GM12878 (cell line): ENCODE measurements around the gene PDCD1LG2. TPM values are rescaled to one million over a fixed set of nuclear protein-coding genes. Genes with fewer than 3 reads are reported as not detected.

Source experiments
- ATAC-seq: fragments of 200-7000 bp; cut with Tn5 transposase; 3 replicates; pipeline ENCODE4 v1.9.1; 2020; ENCODE audit warnings: mild to moderate bottlenecking, moderate library complexity
- BruUV-seq: library from RNA; stranded (reverse); fragments of 400-500 nt; replicated peaks from 2 replicates; lab custom pipeline; 2021; lab: Mats Ljungman, UMichigan
- CTCF ChIA-PET: fragments of 300-600 bp; sonication (Branson Sonifier 250); formaldehyde crosslinking; extraction: SDS; loops from one replicate; lab custom pipeline; 2021; ENCODE audit warnings: inconsistent platforms; lab: Yijun Ruan, JAX
- POLR2A ChIA-PET: fragments of 350-600 bp; formaldehyde crosslinking; extraction: SDS; loops from one replicate; lab custom pipeline; 2021; ENCODE audit warnings: inconsistent platforms; lab: Charles Lee
- RAD21 ChIA-PET: fragments of 300-600 bp; sonication (Branson Sonifier 250); formaldehyde crosslinking; loops from one replicate; lab custom pipeline; 2023; ENCODE audit warnings: antibody characterized with exemption; ENCODE audit not compliant: unreplicated experiment; lab: Charles Lee
- SMC1A ChIA-PET: fragments of 300-600 bp; sonication (Branson Sonifier 250); formaldehyde crosslinking; loops from one replicate; lab custom pipeline; 2023; ENCODE audit not compliant: unreplicated experiment, uncharacterized antibody; lab: Charles Lee
- DNase-seq: peaks from one replicate; pipeline ENCODE4 v3.0.0-alpha.2; 2011; ENCODE audit warnings: low read depth, low spot score
- FAIRE-seq: peaks from 3 replicates; lab custom pipeline; 2011; peaks lifted over from hg19 to GRCh38; lab: Jason Lieb, UNC
- H2AFZ ChIP-seq: 2 replicates; pipeline ENCODE4 v1.6.0; 2011; ENCODE audit warnings: low read depth, low read length, control low read depth; ENCODE audit not compliant: control insufficient read depth
- H3K27ac ChIP-seq: 2 replicates; pipeline ENCODE4 v1.5.1; 2011; ENCODE audit warnings: control low read depth; ENCODE audit not compliant: control insufficient read depth, insufficient read depth
- H3K27me3 ChIP-seq, 2 experiments: replicated peaks in 1 of 2; 2 replicates each; pipeline versions ENCODE4 v1.6.0 to v1.6.1; 2011; ENCODE audit warnings: low read length in 1 of 2; ENCODE audit not compliant: control insufficient read depth in 2 of 2, insufficient read depth in 2 of 2
- H3K36me3 ChIP-seq, 2 experiments: 2 replicates each; pipeline ENCODE4 v1.5.1; 2011; ENCODE audit warnings: low read length in 1 of 2; ENCODE audit not compliant: control insufficient read depth in 2 of 2, insufficient read depth in 2 of 2
- H3K4me1 ChIP-seq: 2 replicates; pipeline ENCODE4 v1.6.1; 2011; ENCODE audit warnings: mild to moderate bottlenecking, low read length, moderate library complexity, mixed read lengths; ENCODE audit not compliant: control insufficient read depth, insufficient read depth
- H3K4me2 ChIP-seq: 2 replicates; pipeline ENCODE4 v1.6.0; 2011; ENCODE audit warnings: control low read depth; ENCODE audit not compliant: control insufficient read depth, insufficient read depth
- H3K4me3 ChIP-seq: fragments of 200-600 bp; sonication (generic); 2 replicates; pipeline ENCODE4 v1.5.1; 2016
- H3K79me2 ChIP-seq: 2 replicates; pipeline ENCODE4 v1.6.0; 2011; ENCODE audit warnings: low read length; ENCODE audit not compliant: control insufficient read depth, insufficient read depth
- H3K9ac ChIP-seq: 2 replicates; pipeline ENCODE4 v1.8.0; 2011; ENCODE audit warnings: low read length, control low read depth, mixed read lengths; ENCODE audit not compliant: control insufficient read depth, insufficient read depth
- H3K9me3 ChIP-seq: replicated peaks from 3 replicates; pipeline ENCODE4 v1.5.1; 2011; ENCODE audit warnings: mild to moderate bottlenecking, low read length; ENCODE audit not compliant: control insufficient read depth, insufficient read depth
- H4K20me1 ChIP-seq: 2 replicates; pipeline ENCODE4 v1.6.0; 2011; ENCODE audit not compliant: control insufficient read depth, insufficient read depth
- ASH2L ChIP-seq: fragments of 300-600, 200-600 bp; sonication (generic); IDR thresholded peaks from 2 replicates; pipeline ENCODE4 v1.6.1; 2017; ENCODE audit warnings: low read depth, mild to moderate bottlenecking, borderline replicate concordance
- BCL3 ChIP-seq: IDR thresholded peaks from 2 replicates; pipeline ENCODE4 v1.6.1; 2011; ENCODE audit warnings: borderline replicate concordance, low read depth, mild to moderate bottlenecking, moderate library complexity, low read length; ENCODE audit not compliant: insufficient read depth, poor library complexity, severe bottlenecking
- CUX1 ChIP-seq: IDR thresholded peaks from 2 replicates; pipeline ENCODE4 v1.6.1; 2012; ENCODE audit warnings: improper control_type of control experiment, low read depth, low read length; ENCODE audit not compliant: insufficient replicate concordance
- ETV6 ChIP-seq, 2 experiments: fragments of 450-650 bp in 1 of 2; IDR thresholded peaks in 1 of 2; conservative IDR thresholded peaks in 1 of 2; 2 replicates each; pipeline ENCODE4 v1.6.1; 2014; ENCODE audit warnings: antibody characterized with exemption in 1 of 2, borderline replicate concordance in 1 of 2, low read depth in 1 of 2, mild to moderate bottlenecking in 1 of 2, moderate library complexity in 1 of 2
- IKZF2 ChIP-seq, 2 experiments: fragments of 450-650 bp; IDR thresholded peaks; 2 replicates each; pipeline ENCODE4 v1.6.1; 2017; ENCODE audit warnings: mild to moderate bottlenecking in 2 of 2, moderate library complexity in 2 of 2
- MTA2 ChIP-seq: fragments of 450-650 bp; IDR thresholded peaks from 2 replicates; pipeline ENCODE4 v1.6.1; 2016; ENCODE audit warnings: low read depth, mild to moderate bottlenecking, moderate library complexity
- MXI1 ChIP-seq: fragments of 150-350 bp; IDR thresholded peaks from 2 replicates; pipeline ENCODE4 v1.6.1; 2011; ENCODE audit warnings: low read depth, mild to moderate bottlenecking, inconsistent platforms, low read length, improper control_type of control experiment
- NFYA ChIP-seq: IDR thresholded peaks from 2 replicates; pipeline ENCODE4 v1.6.1; 2011; ENCODE audit warnings: low read depth, mild to moderate bottlenecking, low read length, improper control_type of control experiment, borderline replicate concordance
- PKNOX1 ChIP-seq: fragments of 450-650 bp; IDR thresholded peaks from 2 replicates; pipeline ENCODE4 v1.6.1; 2016; ENCODE audit warnings: mild to moderate bottlenecking
- RCOR1 ChIP-seq: conservative IDR thresholded peaks from 2 replicates; pipeline ENCODE4 v1.6.1; 2012; ENCODE audit warnings: low read depth, low read length, improper control_type of control experiment
- SREBF2 ChIP-seq: IDR thresholded peaks from 2 replicates; pipeline ENCODE4 v1.6.1; 2012; ENCODE audit warnings: mild to moderate bottlenecking, low read length
- SUZ12 ChIP-seq: fragments of 200-600 bp; sonication (generic); IDR thresholded peaks from one replicate; pipeline ENCODE4 v1.6.1; 2018; ENCODE audit warnings: antibody characterized with exemption, mild to moderate bottlenecking; ENCODE audit not compliant: unreplicated experiment
- ZNF24 ChIP-seq: fragments of 450-650 bp; IDR thresholded peaks from 2 replicates; pipeline ENCODE4 v1.6.1; 2017; ENCODE audit warnings: antibody characterized with exemption, mild to moderate bottlenecking
- ZNF274 ChIP-seq: IDR thresholded peaks from one replicate; pipeline ENCODE4 v1.8.0; 2011; ENCODE audit not compliant: insufficient read length, insufficient read depth
- in situ Hi-C: fragments of 300-500 bp; cut with MboI; formaldehyde crosslinking; loops from 9 replicates; pipeline ENCODE4 v1.14.3; 2018; ENCODE audit warnings: mixed read lengths
- intact Hi-C: fragments of 100-400 bp; cut with micrococcal nuclease; formaldehyde crosslinking; loops from one replicate; pipeline ENCODE4 v1.14.2; 2022; ENCODE audit not compliant: unreplicated experiment
- polyA plus RNA-seq, 11 experiments: library from polyadenylated mRNA; depleted of rRNA in 4 of 11; unstranded in 6 of 11; stranded (reverse) in 5 of 11; fragments of >200 nt; fragmentation: Nextera tagmentation in 4 of 11; fragmentation: Illumina TruSeq in 1 of 11; extraction: Ambion mirVana in 4 of 11; extraction: Trizol in 1 of 11; gene quantifications; 1 replicate in 1 of 11; 2 replicates in 10 of 11; pipeline versions ENCODE4 v1.2.1 to v1.2.3, GENCODE V29; 2011 to 2016; ENCODE audit warnings: inconsistent platforms in 2 of 11, missing spikeins in 2 of 11, low read depth in 1 of 11
- total RNA-seq, 4 experiments: library from RNA; depleted of rRNA in 3 of 4; stranded (reverse); fragments of >200 nt in 3 of 4; fragmentation: Illumina TruSeq in 1 of 4; extraction: Trizol in 1 of 4; gene quantifications; 2 replicates each; pipeline versions ENCODE4 v1.2.1 to v1.2.3, GENCODE V29; 2013 to 2021

PDCD1LG2 gene
- total and polyA plus RNA-seq, 10 of the 15 experiments (the other 5 are each of a cell fraction or from before 2014, with no cell fraction given) = 1.5 to 37.3 (median 3.0) TPM

GRCh38 chr9:5578018-5578697 is 67.8 kb downstream of the PDCD1LG2 start:
- CTCF ChIA-PET = interaction anchor here (1.0 to 1.6 kb wide), 5 partner anchors 10 to 128 kb away, joined by 3 to 5 read pairs (median 4); partner anchors contain the start of gene CD274
- ATAC-seq = peak; percentile 37
- TF ChIP-seq ASH2L (no peak), MTA2 (peak; percentile 52; the same call in 1 of the 2 replicates), ZNF274 (no peak), PKNOX1 (no peak), ETV6 (conservative IDR thresholded peaks at IDR 0.05 in 1 of 2, IDR thresholded peaks at IDR 0.05 in 1 of 2; ENCODE audit: borderline replicate concordance in 1 of 2, low read depth in 1 of 2) (no peak), IKZF2 (IDR thresholded peaks at IDR 0.05) (peak; percentile 55 to 73), ZNF24 (no peak), SUZ12 (no peak), MXI1 (no peak), SREBF2 (no peak), RCOR1 (no peak), NFYA (no peak), CUX1 (peak; percentile 48), BCL3 (peak; percentile 28)

More at GRCh38 chr9:5578018-5578697, 67.8 kb downstream of the PDCD1LG2 start:
- DNase-seq (no peak), FAIRE-seq (no peak)
- no peak overlapping the region for H2AFZ ChIP-seq
- H3K79me2 ChIP-seq = no peaks in the 10 kb centered on the region; the same call in none of the 2 replicates
- in situ Hi-C loops (no loop called here), intact Hi-C loops (no loop called here)
- peaks cover 8% of the 10 kb centered on the region; the same call in 2 of the 3 replicates for H3K9me3 ChIP-seq
- H3K4me3 ChIP-seq = no peak overlapping the region
- no peak overlapping the region; the same call in 1 of the 2 replicates for H3K4me2 ChIP-seq
- no peaks in the 10 kb centered on the region for H3K36me3 ChIP-seq
- ChIA-PET POLR2A (interaction anchor here (0.9 to 2.0 kb wide), 2 partner anchors 60 to 85 kb away, joined by 3 to 6 read pairs; no protein-coding TSS in a partner anchor), SMC1A (interaction anchor here (0.9 to 3.9 kb wide), 16 partner anchors 8 to 136 kb away, joined by 3 to 18 read pairs (median 4); partner anchors contain the start of gene CD274), RAD21 (interaction anchor here (0.7 to 2.9 kb wide), 9 partner anchors 8 to 139 kb away, joined by 3 to 15 read pairs (median 8); partner anchors contain the start of genes CD274 and PDCD1LG2)
- H3K4me1 ChIP-seq = peaks cover 15% of the 10 kb centered on the region
- no peaks in the 10 kb centered on the region for H4K20me1 ChIP-seq
- no peak overlapping the region for H3K9ac ChIP-seq
- BruUV-seq = TSS peak; percentile 45
- no peaks in the 10 kb centered on the region for H3K27me3 ChIP-seq
- peak overlapping the region; percentile 43; the same call in 1 of the 2 replicates for H3K27ac ChIP-seq
